ENCODE measurements around the gene S100A11. TPM values are rescaled to one million over a fixed set of nuclear protein-coding genes. Genes with fewer than 3 reads are reported as not detected.

Gene S100A11
- total RNA-seq, 1 donor from 2014 or later = 737 TPM

DNA sequence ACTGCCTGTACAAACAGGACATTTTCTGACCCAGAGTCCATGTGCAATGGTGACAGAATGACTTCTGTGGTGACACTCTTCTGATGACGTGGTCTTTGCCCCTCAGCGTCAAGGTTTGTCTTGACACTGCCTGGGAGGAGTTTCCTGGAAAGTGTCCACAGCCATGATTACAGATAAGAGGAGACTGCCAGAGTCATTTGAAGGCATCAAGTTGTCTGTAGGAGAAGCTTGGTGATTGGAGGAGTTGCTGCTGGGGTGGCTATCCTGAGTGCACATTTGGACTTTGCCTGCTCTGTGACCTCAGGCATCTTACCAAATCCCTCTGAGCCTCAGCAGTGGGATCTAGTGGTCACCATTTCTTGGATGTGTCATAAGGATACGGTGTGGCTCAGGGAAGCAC lies 34.3 kb upstream of the S100A11 start:
- Histone ChIP-seq H3K27ac (no peak overlapping the region), H3K4me1 (no peaks in the 10 kb centered on the region), H3K9me3 (no peaks in the 10 kb centered on the region), H3K36me3 (no peaks in the 10 kb centered on the region), H3K27me3 (ENCODE audit: low read depth) (peaks cover 14% of the 10 kb centered on the region), H3K4me3 (no peak overlapping the region)
- no peak for DNase-seq
- TF ChIP-seq, protein P1, sequence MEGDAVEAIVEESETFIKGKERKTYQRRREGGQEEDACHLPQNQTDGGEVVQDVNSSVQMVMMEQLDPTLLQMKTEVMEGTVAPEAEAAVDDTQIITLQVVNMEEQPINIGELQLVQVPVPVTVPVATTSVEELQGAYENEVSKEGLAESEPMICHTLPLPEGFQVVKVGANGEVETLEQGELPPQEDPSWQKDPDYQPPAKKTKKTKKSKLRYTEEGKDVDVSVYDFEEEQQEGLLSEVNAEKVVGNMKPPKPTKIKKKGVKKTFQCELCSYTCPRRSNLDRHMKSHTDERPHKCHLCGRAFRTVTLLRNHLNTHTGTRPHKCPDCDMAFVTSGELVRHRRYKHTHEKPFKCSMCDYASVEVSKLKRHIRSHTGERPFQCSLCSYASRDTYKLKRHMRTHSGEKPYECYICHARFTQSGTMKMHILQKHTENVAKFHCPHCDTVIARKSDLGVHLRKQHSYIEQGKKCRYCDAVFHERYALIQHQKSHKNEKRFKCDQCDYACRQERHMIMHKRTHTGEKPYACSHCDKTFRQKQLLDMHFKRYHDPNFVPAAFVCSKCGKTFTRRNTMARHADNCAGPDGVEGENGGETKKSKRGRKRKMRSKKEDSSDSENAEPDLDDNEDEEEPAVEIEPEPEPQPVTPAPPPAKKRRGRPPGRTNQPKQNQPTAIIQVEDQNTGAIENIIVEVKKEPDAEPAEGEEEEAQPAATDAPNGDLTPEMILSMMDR (IDR thresholded peaks at IDR 0.05) = no peak
- intact Hi-C loops (cut with DNase I) = no loop called here
- no peak for ATAC-seq

DNA sequence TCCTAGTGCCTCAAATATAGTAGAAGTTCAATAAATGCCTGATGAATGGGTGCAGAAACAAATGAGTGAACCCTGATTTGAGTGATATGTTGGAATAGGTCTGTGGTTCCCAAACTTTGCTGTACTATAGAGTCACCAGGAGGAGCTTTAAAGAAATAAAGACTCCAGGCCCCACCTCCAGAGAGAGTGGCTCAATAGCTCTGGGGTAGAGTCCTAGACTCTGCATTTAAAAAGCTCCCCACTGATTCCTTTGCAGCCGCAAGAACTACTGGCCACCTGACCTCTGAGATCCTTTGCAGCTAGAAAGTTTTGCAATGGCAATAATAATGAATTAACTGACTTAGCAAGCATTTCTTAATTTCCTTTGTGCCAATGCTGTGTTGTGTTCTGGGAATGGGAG lies 31.1 kb upstream of the S100A11 start:
- TF ChIP-seq, protein P1 (IDR thresholded peaks at IDR 0.05) = no peak
- ATAC-seq (no peak), DNase-seq (no peak)
- peaks cover 20% of the 10 kb centered on the region for H3K27me3 ChIP-seq (ENCODE audit: low read depth)
- H3K9me3 ChIP-seq = no peaks in the 10 kb centered on the region
- H3K4me3 ChIP-seq = no peak overlapping the region
- no peaks in the 10 kb centered on the region for H3K36me3 ChIP-seq
- H3K4me1 ChIP-seq = no peaks in the 10 kb centered on the region
- no peak overlapping the region for H3K27ac ChIP-seq
- intact Hi-C loops (cut with DNase I) = no loop called here

DNA sequence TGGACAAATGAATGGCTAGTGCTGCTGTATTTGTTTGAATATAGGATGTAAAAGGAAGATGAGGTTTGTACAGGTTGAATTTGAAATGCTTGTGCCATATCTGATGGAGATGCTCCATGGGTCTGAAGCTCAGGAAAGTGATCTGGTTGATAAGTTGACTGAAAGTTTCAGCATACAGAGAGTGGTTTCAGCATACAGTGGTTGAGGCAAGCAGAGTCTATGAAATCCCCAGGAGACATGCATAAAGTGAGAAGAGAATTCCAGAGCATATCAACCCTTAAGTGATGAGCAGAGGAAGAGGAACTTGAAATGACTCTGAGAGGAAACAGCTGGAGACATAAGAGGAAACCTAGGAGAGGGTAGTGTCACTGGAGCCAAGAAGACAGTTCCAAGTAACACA lies 30.3 kb upstream of the S100A11 start:
- TF ChIP-seq, protein P1 (IDR thresholded peaks at IDR 0.05) = no peak
- ATAC-seq = no peak
- intact Hi-C loops (cut with DNase I) = no loop called here
- Histone ChIP-seq H3K36me3 (no peaks in the 10 kb centered on the region), H3K27ac (no peak overlapping the region), H3K4me3 (no peak overlapping the region), H3K27me3 (ENCODE audit: low read depth) (peaks cover 20% of the 10 kb centered on the region), H3K4me1 (no peaks in the 10 kb centered on the region), H3K9me3 (no peaks in the 10 kb centered on the region)
- no peak for DNase-seq

DNA sequence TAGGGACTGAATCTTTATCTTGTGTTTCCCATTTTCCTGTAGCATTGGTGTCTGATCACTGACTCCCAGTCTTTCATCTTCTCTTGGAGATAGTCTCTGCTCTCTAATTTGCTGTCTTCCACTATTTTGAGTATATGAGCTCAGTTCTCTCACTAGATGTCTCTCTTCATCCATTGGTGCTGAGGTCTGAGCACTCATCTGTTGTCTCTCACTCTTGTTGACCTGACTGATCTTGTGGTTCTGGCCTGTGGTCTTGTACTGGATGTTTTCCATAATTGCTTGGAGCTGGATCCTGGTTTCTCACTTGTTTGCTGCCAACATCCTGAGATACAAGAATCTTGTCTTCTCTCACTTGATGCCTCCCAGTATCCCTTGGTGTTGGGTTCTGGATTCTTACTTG lies 25.1 kb upstream of the S100A11 start:
- H3K36me3 ChIP-seq = no peaks in the 10 kb centered on the region
- no peak overlapping the region for H3K27ac ChIP-seq
- TF ChIP-seq, protein P1 (IDR thresholded peaks at IDR 0.05) = no peak
- no peak overlapping the region for H3K4me3 ChIP-seq
- intact Hi-C loops (cut with DNase I) = no loop called here
- no peaks in the 10 kb centered on the region for H3K4me1 ChIP-seq
- H3K27me3 ChIP-seq (ENCODE audit: low read depth) = peaks cover 29% of the 10 kb centered on the region
- H3K9me3 ChIP-seq = no peaks in the 10 kb centered on the region
- DNase-seq (no peak), ATAC-seq (no peak)

DNA sequence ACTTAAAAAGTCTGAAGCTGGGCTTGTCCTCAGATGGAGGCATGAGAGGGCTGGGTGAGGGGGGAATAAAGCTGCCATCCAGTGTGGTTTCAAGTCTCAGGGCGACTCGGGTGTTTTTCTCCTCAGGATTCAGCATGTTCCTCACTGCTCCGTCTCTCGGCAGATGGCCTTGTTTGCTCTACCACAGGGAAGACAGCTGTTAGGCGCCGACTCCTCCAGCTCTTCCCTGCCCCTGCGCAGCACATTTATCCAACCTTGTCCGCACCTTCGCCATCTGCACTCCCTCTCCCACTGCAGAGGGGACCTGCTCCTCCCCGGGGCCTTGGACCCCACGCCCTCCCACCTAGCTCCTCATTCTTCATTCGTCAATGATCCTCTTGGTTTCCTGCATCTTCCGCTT lies 16.6 kb upstream of the S100A11 start:
- H3K27me3 ChIP-seq (ENCODE audit: low read depth) = no peaks in the 10 kb centered on the region

More for the DNA sequence above, 16.6 kb upstream of the S100A11 start:
- Histone ChIP-seq H3K4me3 (no peak overlapping the region), H3K9me3 (no peaks in the 10 kb centered on the region), H3K4me1 (peaks cover 26% of the 10 kb centered on the region), H3K27ac (no peak overlapping the region), H3K36me3 (no peaks in the 10 kb centered on the region)
- DNase-seq (no peak), ATAC-seq (no peak)
- TF ChIP-seq, protein P1 (IDR thresholded peaks at IDR 0.05) = no peak
- intact Hi-C loops (cut with DNase I) = loop anchor here (10.0 kb wide), 1 partner anchor 131 kb away; no protein-coding TSS in a partner anchor

Data from lower lobe of right lung (tissue), 2 donors.